ENCODE results near the gene PATZ1. TPM values are rescaled to one million over a fixed set of nuclear protein-coding genes. Genes with fewer than 3 reads are reported as not detected.

PATZ1 gene
- total RNA-seq, 2 experiments from 2014 or later: 28.4 to 29.0 TPM

DNA sequence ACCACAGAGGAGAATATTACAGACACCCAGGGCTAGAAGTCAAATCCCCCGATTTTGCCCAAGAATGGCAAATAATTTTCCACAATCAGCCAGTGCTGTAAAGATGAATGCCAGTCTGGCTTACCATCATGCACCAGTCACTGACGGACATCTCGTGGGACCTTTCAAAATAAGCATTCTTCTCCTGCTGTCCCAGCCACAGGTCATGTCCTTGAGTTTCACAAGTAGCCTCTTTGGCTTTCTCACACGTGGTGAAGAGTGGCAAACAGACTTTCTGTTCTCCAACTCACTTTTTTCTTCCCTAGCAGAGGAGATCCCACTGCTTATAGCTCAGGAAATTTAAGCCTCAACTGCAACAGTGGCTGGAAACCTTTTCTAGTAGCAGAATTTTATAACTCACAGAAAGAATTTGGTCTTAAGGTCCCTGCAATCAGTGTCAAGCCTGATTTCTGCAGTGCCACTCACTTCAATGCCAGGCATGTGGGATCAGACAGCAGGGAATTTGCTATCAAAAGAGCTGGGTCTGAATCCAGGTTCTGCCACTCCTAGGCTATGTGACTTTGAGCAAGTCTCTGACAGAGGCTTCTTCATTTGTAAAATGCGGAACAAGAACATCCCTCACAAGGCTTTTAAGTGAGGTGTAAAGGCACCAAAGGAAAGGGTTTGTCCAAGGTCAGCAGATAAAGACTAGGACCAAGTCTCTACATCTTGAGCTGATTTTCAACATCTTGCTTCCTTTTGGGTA is 57.5 kb downstream of the PATZ1 start:
- no peak for DNase-seq
- Mint-ChIP-seq H3K4me3 (peak overlapping the region; percentile 94), H3K36me3 (ENCODE audit: low read depth) (peaks cover 36% of the 10 kb centered on the region), H3K9me3 (peaks cover under 1% of the 10 kb centered on the region), H3K4me1 (ENCODE audit: low read depth) (peaks cover 66% of the 10 kb centered on the region), H3K27ac (peak overlapping the region; percentile 97), H3K27me3 (no peaks in the 10 kb centered on the region)
- no peak for ATAC-seq
- intact Hi-C loops (cut with micrococcal nuclease): no loop called here
- TF ChIP-seq, protein P1, sequence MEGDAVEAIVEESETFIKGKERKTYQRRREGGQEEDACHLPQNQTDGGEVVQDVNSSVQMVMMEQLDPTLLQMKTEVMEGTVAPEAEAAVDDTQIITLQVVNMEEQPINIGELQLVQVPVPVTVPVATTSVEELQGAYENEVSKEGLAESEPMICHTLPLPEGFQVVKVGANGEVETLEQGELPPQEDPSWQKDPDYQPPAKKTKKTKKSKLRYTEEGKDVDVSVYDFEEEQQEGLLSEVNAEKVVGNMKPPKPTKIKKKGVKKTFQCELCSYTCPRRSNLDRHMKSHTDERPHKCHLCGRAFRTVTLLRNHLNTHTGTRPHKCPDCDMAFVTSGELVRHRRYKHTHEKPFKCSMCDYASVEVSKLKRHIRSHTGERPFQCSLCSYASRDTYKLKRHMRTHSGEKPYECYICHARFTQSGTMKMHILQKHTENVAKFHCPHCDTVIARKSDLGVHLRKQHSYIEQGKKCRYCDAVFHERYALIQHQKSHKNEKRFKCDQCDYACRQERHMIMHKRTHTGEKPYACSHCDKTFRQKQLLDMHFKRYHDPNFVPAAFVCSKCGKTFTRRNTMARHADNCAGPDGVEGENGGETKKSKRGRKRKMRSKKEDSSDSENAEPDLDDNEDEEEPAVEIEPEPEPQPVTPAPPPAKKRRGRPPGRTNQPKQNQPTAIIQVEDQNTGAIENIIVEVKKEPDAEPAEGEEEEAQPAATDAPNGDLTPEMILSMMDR (IDR thresholded peaks at IDR 0.05): no peak
- CTCF ChIA-PET: interaction anchor here (0.6 to 18.7 kb wide), 5 partner anchors 15 to 115 kb away, joined by 3 to 196 read pairs (median 9); partner anchors contain the start of gene LIMK2
- POLR2A ChIA-PET: interaction anchor here (0.5 to 6.3 kb wide), 9 partner anchors 8 to 342 kb away, joined by 3 to 63 read pairs (median 6); partner anchors contain the start of gene LIMK2

DNA sequence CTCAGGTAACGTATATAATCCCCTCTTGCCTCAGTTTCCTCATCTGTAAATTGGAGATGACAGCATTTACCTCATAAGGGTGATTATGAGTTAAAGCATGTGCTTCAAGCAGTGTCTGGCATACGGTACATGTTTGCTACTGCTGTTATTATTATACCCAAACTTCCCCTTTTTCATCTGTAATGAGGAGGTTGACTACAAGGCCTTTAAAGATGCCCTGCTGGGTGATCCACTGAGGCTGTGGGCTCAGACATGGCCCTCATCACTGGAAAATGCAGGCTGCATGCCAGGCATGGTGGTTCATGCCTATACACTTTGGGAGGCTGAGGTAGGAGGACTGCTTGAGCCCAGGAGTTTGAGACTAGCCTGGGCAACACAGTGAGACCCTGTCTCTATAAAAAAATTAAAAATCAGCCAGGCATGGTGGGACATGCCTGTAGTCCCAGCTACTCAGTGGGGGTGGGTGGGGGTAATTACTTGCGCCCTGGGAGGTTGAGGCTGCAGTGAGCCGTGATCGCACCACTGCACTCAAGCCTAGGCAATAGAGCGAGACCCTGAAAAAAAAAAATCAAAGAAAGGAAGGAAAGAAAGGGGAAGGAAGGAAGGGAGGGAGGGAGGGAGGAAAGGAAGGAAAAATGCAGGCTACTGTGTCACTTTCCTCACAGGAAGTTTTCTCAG is 58.2 kb downstream of the PATZ1 start:
- CTCF ChIA-PET: interaction anchor here (2.3 to 18.7 kb wide), 3 partner anchors 14 to 77 kb away, joined by 9 to 196 read pairs (median 19); partner anchors contain the start of gene LIMK2
- no peaks in the 10 kb centered on the region for H3K9me3 Mint-ChIP-seq
- intact Hi-C loops (cut with micrococcal nuclease): no loop called here
- DNase-seq (no peak), ATAC-seq (no peak)
- POLR2A ChIA-PET: interaction anchor here (6.3 kb wide), 1 partner anchor 8 kb away, joined by 61 read pairs; no protein-coding TSS in a partner anchor
- TF ChIP-seq, protein P1 (IDR thresholded peaks at IDR 0.05): no peak
- peaks cover 68% of the 10 kb centered on the region for H3K4me1 Mint-ChIP-seq (ENCODE audit: low read depth)
- peak overlapping the region; percentile 97 for H3K27ac Mint-ChIP-seq
- no peaks in the 10 kb centered on the region for H3K27me3 Mint-ChIP-seq
- peaks cover 38% of the 10 kb centered on the region for H3K36me3 Mint-ChIP-seq (ENCODE audit: low read depth)
- peak overlapping the region; percentile 94 for H3K4me3 Mint-ChIP-seq

DNA sequence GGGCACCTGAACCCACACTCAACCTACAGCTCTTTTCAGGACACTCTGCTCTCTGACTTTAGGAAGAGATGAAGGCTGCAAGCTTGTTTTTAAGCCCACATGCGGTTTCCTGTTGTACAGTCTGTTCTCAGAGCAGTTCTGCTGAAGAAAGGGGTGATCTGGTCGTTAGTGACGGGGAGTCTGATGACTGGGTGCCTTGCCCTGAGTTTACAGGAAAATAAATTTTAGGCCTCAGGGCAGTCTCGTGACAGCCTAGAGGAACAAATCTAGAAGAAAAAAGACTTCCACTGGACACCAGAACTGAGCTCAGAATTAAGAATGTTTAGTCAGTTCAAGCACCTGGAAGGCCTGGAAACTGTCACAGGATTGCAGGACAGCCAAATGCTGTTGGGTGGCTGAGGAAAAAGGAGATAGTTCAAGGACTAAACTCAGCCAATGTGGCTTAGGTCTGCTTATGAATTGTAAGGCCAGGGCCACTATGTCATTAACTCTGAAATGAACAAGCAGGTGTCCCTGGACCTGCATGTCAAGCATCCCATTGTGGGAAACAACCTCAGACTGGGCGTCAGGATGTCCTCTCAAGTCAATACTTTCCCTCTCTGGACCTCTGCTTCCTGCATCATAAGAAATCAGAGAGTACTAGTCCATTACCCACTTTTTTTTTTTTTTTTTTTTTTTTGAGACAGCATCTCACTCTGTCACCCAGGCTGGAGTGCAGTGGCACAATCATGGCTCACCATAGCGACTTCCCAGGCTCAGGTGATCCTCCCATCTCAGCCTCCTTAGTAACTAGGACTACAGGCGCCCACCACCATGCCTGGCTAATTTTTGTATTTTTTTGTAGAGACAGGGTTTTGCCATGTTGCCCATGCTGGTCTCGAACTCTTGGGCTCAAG is 59.5 kb downstream of the PATZ1 start:
- TF ChIP-seq, protein P1 (IDR thresholded peaks at IDR 0.05): no peak
- Mint-ChIP-seq H3K27ac (peak overlapping the region; percentile 97), H3K4me3 (peak overlapping the region; percentile 34), H3K9me3 (no peaks in the 10 kb centered on the region), H3K36me3 (ENCODE audit: low read depth) (peaks cover 47% of the 10 kb centered on the region), H3K4me1 (ENCODE audit: low read depth) (peaks cover 78% of the 10 kb centered on the region), H3K27me3 (no peaks in the 10 kb centered on the region)
- ATAC-seq (peak; percentile 64), DNase-seq (peak; percentile 81)
- CTCF ChIA-PET: interaction anchor here (0.8 to 18.7 kb wide), 5 partner anchors 8 to 75 kb away, joined by 3 to 196 read pairs (median 12); partner anchors contain the start of gene LIMK2
- intact Hi-C loops (cut with micrococcal nuclease): no loop called here
- POLR2A ChIA-PET: interaction anchor here (0.8 to 1.2 kb wide), 2 partner anchors 9 to 60 kb away, joined by 3 to 8 read pairs; no protein-coding TSS in a partner anchor

DNA sequence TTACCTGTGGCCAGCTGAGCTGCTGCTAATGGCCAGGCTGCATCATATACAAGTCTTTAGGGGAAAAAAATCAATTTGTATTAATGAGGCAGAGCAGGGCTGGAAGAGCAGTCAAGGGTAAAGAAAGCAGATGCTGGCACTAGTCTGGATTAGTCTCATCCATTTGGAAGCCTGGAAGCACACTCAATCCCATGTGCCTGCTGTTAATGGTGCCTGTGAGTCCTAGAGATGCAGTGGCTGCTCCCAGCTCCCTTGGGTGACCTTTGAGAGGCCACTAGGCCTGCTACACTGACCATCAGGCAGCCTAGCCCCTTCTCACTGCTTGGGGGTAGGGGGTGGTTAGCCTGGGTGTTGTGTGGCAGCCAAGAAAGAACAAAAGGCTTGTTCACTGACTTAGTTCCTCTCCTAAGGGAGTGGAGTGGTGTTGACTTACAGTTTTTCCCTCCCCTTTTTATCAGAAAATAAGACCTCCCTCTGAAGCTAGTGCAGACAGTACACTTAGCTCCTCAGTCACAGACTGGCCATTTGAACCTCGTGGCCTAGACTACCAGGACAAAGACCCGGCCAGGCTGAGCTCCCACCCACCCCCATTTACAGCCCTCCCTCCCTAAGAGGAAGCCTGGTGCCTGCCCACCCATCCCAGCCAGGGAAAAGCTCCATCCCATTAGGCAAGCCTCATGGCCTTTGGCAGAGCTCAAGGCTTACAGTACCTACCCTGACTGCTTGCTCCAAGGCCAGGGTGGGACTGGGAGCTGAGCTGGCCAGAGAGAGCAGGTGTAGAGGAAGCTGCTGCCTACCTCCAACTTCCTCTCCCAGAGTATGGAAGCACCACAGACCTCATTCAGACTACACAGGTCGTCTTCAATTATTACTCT is 61.6 kb downstream of the PATZ1 start:
- TF ChIP-seq, protein P1 (IDR thresholded peaks at IDR 0.05): no peak
- intact Hi-C loops (cut with micrococcal nuclease): no loop called here
- CTCF ChIA-PET: interaction anchor here (1.2 to 6.2 kb wide), 4 partner anchors 11 to 73 kb away, joined by 3 to 47 read pairs (median 12); partner anchors contain the start of gene LIMK2
- no peaks in the 10 kb centered on the region for H3K27me3 Mint-ChIP-seq
- ATAC-seq (no peak), DNase-seq (no peak)
- H3K27ac Mint-ChIP-seq: peak overlapping the region; percentile 97
- POLR2A ChIA-PET: interaction anchor here (0.8 to 2.7 kb wide), 3 partner anchors 11 to 30 kb away, joined by 3 to 7 read pairs (median 6); no protein-coding TSS in a partner anchor
- H3K9me3 Mint-ChIP-seq: no peaks in the 10 kb centered on the region
- no peak overlapping the region for H3K4me3 Mint-ChIP-seq
- peaks cover 93% of the 10 kb centered on the region for H3K4me1 Mint-ChIP-seq (ENCODE audit: low read depth)
- H3K36me3 Mint-ChIP-seq (ENCODE audit: low read depth): peaks cover 59% of the 10 kb centered on the region
